HG03432 (cell line): ENCODE results near the gene SRGAP3.

Experiments
- ATAC-seq: cut with Tn5 transposase; IDR thresholded peaks from one replicate; pipeline ENCODE4 v1.9.1; 2021; ENCODE audit warnings: mild to moderate bottlenecking, moderate library complexity; ENCODE audit not compliant: unreplicated experiment

Gene SRGAP3

DNA sequence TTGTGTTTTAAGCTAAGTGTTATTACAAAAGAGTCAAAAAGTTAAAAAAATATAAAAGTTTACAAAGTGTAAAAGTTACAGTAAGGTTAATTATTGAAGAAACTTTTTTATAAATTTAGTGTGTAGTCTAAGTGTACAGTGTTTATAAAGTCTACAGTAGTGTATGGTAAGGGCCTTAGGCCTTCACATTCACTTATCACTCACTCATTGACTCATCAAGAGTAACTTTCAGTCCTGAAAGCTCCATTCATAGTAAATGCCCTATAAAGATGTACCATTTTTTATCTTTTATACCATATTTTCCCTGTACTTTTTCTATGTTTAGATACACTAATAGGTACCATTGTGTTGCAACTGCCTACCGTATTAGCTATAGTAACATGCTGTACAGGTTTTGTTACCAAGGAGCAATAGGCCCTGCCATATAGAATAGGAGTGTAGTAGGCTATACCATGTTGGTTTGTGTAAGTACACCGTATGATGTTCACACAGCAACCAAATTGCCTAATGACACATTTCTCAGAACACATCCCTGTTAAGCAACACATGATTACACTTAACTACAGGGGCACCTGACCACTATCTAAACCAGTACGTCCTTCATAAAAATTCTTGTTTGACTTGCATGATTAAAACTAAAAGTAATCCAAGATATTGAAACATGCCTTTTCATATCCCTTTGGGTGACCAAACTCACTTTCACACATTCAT, 303.4 kb downstream of the SRGAP3 start:
- no peak for ATAC-seq

DNA sequence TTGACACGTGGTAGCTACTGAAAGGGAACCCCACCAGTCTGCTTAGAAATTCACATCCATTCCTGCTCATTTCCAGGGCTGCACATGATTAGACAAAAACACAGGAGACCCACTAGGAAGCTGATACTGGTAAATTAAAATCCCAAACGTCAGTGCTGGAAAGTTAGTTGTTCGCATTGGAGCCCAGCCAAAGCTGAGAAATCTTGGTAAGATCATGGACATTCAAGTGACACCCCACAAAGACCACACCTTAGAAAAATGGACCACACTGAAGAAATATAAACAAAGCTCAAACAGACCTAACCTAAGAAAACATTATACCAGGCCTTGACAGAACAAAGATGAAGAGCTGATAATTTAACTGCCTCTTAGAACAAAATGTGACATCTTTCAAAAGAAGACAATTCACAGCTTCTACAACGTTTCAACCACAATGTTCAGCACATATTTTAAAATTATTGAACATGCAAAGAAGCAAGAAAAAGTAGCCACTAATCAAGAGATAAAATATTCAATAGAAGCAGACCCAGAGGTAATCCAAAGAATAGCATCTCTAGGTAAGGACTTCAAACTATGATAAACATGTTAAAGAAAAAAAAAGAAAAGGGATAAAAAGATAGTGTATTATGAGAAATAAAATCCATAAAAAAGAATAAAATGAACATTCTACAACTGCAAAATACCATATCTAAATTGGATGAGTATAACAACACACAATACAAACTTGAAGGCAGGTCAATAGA, 306.5 kb downstream of the SRGAP3 start:
- no peak for ATAC-seq

DNA sequence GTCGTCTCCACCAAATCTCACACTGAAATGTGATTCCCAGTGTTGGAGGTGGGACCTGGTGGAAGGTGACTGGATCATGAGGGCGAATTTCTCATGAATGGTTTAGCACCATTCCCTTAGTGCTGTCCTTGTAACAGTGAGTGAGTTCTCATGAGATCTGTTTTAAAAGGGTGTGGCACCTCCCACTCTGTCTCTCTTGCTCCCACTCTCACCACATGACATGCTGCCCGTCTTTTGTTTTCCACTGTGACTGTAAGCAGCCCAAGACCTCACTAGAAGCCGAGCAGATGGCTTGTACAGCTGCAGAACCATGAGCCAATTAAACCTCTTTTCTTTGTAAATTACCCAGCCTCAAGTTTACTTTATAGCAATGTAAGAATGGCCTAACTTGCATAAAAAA, 307.3 kb downstream of the SRGAP3 start:
- no peak for ATAC-seq

DNA sequence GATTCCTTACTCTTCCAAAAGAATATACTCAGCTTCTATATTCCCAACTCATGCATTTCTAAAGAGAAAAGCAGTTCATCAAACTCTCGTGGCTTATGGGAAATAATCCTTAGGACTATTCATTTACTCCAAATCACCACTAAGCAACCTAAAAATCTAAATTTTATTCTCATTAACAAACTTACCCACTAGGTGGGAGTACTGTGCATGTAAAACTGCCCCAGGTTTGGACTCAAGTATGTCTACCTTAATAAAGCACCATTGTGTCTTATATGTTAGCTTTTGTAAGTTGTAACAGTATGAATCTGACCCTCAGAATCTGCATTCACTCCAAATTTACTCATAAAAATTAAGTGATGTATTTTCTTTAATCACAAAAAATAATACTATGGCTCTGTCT, 311.4 kb downstream of the SRGAP3 start:
- no peak for ATAC-seq

DNA sequence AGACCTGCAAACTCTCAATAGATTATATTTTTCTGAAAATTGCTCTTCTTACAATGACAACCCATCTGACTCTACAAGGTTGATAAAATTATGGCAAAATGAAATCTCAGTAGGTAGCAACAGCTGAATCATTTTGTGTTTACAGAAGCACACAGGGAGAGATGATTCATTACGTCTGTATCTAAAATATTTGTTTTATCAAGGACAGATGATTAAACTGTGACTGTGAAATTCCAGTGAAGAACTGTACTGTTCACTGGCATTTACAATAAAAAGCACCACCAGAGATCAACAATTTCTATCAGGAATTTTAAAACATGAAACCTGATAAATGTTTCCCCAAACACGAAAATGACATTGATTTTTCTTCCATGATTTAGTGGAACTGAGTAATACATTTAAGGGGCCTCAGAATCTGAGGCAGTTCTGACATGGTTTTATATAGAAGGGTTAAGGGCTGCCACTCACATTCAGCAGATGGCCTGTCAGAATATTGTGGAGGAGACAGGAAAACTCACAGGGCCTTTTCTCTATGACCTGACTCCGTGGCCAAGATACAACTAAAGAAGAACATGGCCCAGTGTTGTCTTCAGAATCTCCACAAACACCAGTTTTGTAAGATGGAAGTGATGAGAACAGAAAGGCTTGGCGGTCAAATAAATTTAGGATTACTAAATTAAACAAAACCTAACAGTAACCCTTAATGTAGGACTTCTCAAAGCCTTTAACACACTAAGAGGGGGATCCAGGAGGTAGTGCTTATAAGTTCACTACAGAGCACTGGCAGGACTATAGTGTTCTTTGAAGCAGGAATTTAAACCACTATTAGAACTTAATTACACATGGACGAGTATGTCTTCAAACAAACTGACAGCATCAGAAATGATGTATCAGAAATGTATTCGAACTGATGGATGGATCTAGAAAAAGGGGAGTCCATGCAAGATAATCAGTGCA, 312.1 kb downstream of the SRGAP3 start:
- ATAC-seq: no peak

DNA sequence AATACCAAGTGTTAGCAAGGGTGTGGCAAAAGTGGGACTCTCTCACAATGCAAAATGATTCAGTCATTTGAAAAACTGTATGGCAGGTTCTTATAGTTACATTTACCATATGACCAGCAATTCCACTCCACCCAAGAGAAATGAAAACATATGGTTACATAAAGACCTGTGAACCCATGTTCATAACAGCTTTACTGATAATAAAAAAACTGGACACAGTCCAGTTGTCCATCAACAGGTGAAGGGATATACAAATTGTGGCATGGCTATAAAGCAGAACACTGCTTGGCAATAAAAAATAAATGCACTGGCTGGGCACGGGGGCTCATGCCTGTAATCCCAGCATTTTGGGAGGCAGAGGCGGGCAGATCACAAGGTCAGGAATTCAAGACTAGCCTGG, 316.9 kb downstream of the SRGAP3 start:
- ATAC-seq: no peak

DNA sequence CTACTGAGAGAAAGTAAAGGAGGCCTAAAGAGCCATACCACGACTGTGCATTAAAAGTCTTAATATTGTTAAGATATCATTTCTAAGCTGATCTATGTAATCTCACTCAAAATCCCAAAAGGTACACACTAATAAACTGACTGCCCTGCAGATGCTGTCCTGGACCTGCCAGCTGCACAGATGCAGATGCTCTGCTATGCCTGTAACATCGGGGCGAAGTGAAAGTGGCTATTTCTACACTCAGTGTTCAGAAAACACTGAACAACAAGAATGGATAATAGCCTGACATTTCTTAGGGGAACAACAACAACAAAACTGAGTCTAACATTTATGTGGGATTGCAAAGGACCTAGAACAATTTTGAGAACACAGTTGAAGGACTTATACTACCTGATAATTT, 318.1 kb downstream of the SRGAP3 start:
- no peak for ATAC-seq
